WTC11 (cell line): ENCODE measurements around the gene FAM107A.

ENCODE experiments used
- CREM ChIP-seq: sonication (generic); formaldehyde crosslinking; IDR thresholded peaks from 2 replicates; pipeline ENCODE4 v1.8.1; 2022; ENCODE audit warnings: mild to moderate bottlenecking, missing genetic modification reagents, moderate library complexity
- CTCF ChIP-seq: fragments of 200-600 bp; IDR thresholded peaks from 2 replicates; pipeline ENCODE4 v1.8.0; 2022; ENCODE audit warnings: antibody characterized with exemption
- NFE2L1 ChIP-seq: sonication (generic); formaldehyde crosslinking; IDR thresholded peaks from 2 replicates; pipeline ENCODE4 v1.8.1; 2023; ENCODE audit warnings: missing genetic modification reagents
- NR2C2 ChIP-seq: sonication (generic); formaldehyde crosslinking; IDR thresholded peaks from 2 replicates; pipeline ENCODE4 v1.8.0; 2022; ENCODE audit warnings: mild to moderate bottlenecking, missing genetic modification reagents

- TF ChIP-seq NR2C2 (CRISPR knock-in tag) = no peak
- no peak for TF ChIP-seq CTCF
- no peak for TF ChIP-seq CREM (CRISPR knock-in tag)
- TF ChIP-seq NFE2L1 (CRISPR knock-in tag) = no peak
These were observed at the start of gene FAM107A for GRCh38 chr3:58577269-58577821.
